Measurements from ENCODE around the gene IQSEC3. TPM values are rescaled to one million over a fixed set of nuclear protein-coding genes. Genes with fewer than 3 reads are reported as not detected.
A peak's percentile ranks its signal among the peaks of the same experiment; 100 is the strongest.

The IQSEC3 gene
- total RNA-seq, 1 experiment from 2014 or later: 0.55 TPM

GRCh38 chr12:179885-180284 lies 113.3 kb downstream of the IQSEC3 start:
- H3T11ph ChIP-seq (ENCODE audit: low read length): no peak overlapping the region
- H3K79me1 ChIP-seq (ENCODE audit: insufficient read depth, low read depth, low read length, poor library complexity, severe bottlenecking): no peaks in the 10 kb centered on the region
- DNase-seq: no peak
- no peak overlapping the region for H2AFZ ChIP-seq (ENCODE audit: low read length)
- H2AK5ac ChIP-seq (ENCODE audit: insufficient read length, low read length): no peak overlapping the region
- H3K9me3 ChIP-seq (ENCODE audit: control insufficient read depth, low read depth, low read length): no peaks in the 10 kb centered on the region
- no peak overlapping the region for H4K5ac ChIP-seq (ENCODE audit: insufficient read length, low read depth, low read length)
- H3K14ac ChIP-seq (ENCODE audit: insufficient read depth, low read length): no peak overlapping the region
- TF ChIP-seq CTCF (conservative IDR thresholded peaks at IDR 0.05): no peak
- Mint-ChIP-seq H3K9me3 (no peaks in the 10 kb centered on the region), H3K4me3 (no peak overlapping the region), H3K4me1 (peaks cover 19 to 35% of the 10 kb centered on the region in 2 experiments), H3K27me3 (ENCODE audit: low read depth) (peaks cover 4% of the 10 kb centered on the region), H3K36me3 (ENCODE audit: insufficient read depth in 1 of 3, low read depth in 3 of 3) (no peaks in the 10 kb centered on the region; a peak in 1 of 7 replicates), H3K27ac (no peak overlapping the region)
- H3K4ac ChIP-seq (ENCODE audit: low read depth, low read length): no peak overlapping the region
- peak overlapping the region; percentile 36 for H2BK12ac ChIP-seq (ENCODE audit: insufficient read length, low read depth, low read length)
- no peaks in the 10 kb centered on the region for H3K79me2 ChIP-seq (ENCODE audit: insufficient read depth, low read length)
- H3K27ac ChIP-seq (ENCODE audit: insufficient read length, low read depth, low read length): no peak overlapping the region
- no peak overlapping the region for H2BK20ac ChIP-seq (ENCODE audit: low read depth, low read length, poor library complexity, severe bottlenecking)
- no peaks in the 10 kb centered on the region for H3K27me3 ChIP-seq (ENCODE audit: insufficient read depth, low read length)
- WGBS (ENCODE audit: extremely low coverage, insufficient read length, low lambda C conversion rate): no CpG with 5 or more reads among the region's 5 CpGs
- no peak overlapping the region for H2BK5ac ChIP-seq (ENCODE audit: insufficient read length, low read length)
- no peak overlapping the region for H3K4me2 ChIP-seq (ENCODE audit: insufficient read depth, insufficient read length, low read length)
- no peaks in the 10 kb centered on the region for H3K23me2 ChIP-seq (ENCODE audit: insufficient read length, low read depth, low read length, poor library complexity, severe bottlenecking)
- no peak overlapping the region for H4K8ac ChIP-seq (replicated peaks; ENCODE audit: insufficient read length, low read depth, low read length)
- no peaks in the 10 kb centered on the region for H4K20me1 ChIP-seq (ENCODE audit: control insufficient read depth, insufficient read depth, insufficient read length)
- no peak overlapping the region for H3K18ac ChIP-seq (ENCODE audit: insufficient read length, low read depth, low read length)
- no peak overlapping the region for H3K9ac ChIP-seq (ENCODE audit: extremely low read depth, insufficient read length, low read length)
- no peak overlapping the region for H2BK15ac ChIP-seq (ENCODE audit: low read depth, low read length)
- peaks cover 4% of the 10 kb centered on the region; the same call in 1 of the 2 replicates for H3K4me1 ChIP-seq (ENCODE audit: insufficient read depth, low read length)
- no peak overlapping the region for H4K91ac ChIP-seq (ENCODE audit: insufficient read length, low read depth, low read length)
- H3K56ac ChIP-seq (ENCODE audit: insufficient read length, low read depth, low read length): no peak overlapping the region
- no peak overlapping the region for H2BK120ac ChIP-seq (ENCODE audit: low read depth, low read length, poor library complexity, severe bottlenecking)
- H3K23ac ChIP-seq (ENCODE audit: insufficient read length, low read depth, low read length): no peak overlapping the region

Data from H9 (cell line).